NT2/D1 (cell line): Measurements from ENCODE around the gene RNF181.
"Not testable (repeated sequence)": the region's sequence is repeated elsewhere in the genome, so short reads cannot be mapped to it uniquely, and the experiment has no call there.

Source experiments
- YY1 ChIP-seq: IDR thresholded peaks from 2 replicates; pipeline ENCODE4 v1.6.1; 2011; ENCODE audit not compliant: insufficient read length, insufficient read depth
- ZNF274 ChIP-seq: IDR thresholded peaks from 2 replicates; pipeline ENCODE4 v1.6.1; 2011; ENCODE audit warnings: mild to moderate bottlenecking, low read depth, low read length

DNA sequence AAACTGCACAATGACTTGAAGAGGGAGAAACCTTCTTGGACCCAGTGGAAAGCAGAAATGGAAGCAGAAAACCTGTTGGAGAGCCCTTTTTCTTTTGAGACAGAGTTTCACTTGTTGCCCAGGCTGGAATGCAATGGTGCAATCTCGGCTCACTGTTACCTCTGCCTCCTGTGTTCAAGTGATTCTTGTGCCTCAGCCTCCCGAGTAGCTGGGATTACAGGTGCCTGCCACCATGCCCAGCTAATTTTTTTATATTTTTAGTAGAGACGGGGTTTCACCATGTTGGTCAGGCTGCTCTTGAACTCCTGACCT lies 8.5 kb downstream of the RNF181 start:
- TF ChIP-seq ZNF274, YY1: not testable (repeated sequence)
